HG02938 (cell line): Measurements from ENCODE around the gene NCAPG2.
"Not testable (repeated sequence)": the region's sequence is repeated elsewhere in the genome, so short reads cannot be mapped to it uniquely, and the experiment has no call there.

Experiments used
- ATAC-seq: cut with Tn5 transposase; IDR thresholded peaks from one replicate; pipeline ENCODE4 v1.9.1; 2021; ENCODE audit warnings: mild to moderate bottlenecking, moderate library complexity; ENCODE audit not compliant: unreplicated experiment

The NCAPG2 gene

DNA sequence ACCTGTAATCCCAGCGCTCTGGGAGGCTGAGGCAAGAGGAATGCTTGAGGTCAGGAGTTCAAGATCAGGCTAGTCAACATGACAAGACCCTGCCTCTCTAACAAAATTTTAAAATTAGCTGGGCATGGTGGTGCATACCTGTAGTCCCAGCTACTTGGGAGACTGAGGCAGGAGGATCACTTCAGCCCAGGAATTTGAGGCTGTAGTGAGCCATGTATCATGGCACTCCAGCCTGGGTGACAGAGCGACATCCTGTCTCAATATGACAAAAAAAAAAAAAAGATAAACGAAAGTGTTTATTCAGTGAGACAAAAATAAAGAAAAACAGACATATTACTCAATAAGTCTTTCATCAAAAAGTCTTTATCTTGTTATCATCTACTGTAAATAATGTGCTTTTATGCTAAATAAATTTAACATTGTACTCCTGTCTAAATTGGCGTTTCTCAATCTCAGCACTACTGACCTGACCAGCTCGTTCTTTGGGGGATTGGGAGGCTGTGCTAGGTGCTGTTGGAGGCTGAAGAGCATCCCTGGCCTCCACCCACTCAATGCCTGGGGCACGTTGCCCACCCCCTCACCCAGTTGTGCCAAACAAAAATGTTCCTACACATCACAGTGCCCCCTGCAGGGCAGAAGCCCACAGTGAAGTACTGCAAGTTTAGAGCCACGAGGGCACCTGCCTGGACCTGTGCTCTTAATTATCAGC is 57.7 kb downstream of the NCAPG2 start:
- ATAC-seq: no peak

DNA sequence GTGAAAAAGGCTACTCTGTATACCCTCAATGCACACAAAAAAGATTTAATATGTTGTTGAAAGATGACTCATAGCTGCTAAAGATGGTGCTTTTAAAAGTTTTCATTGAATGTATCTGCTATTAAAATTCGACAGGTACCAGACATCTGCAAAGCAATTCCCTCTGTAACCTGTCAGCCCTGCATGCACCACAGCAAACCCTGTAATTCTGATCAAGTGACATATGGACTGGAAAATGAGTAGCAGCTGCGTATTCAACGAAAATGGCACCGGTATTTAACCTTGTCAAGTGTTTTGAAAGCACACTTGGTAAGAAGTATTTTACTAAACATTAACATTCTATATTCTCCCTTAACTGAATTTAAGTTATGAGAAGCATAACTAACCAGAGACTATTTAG is 58.8 kb downstream of the NCAPG2 start:
- no peak for ATAC-seq

DNA sequence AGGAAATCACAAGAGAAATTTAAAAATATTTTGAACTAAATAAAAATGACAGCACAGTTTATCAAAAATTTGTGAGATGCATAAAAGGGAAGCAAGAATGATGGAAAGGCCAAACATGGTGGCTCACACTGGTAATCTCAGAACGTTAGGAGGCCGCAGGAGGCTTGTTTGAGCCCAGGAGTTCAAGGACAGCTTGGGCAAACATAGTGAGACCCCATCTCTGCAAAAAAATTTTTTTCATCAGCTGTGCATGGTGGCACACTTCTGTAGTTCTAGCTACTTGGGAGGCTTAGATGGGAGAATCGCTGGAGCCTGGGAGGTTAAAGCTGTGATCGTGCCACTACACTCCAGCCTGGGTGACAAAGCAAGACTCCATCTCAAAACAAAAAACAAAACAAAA is 62.5 kb downstream of the NCAPG2 start:
- no peak for ATAC-seq

DNA sequence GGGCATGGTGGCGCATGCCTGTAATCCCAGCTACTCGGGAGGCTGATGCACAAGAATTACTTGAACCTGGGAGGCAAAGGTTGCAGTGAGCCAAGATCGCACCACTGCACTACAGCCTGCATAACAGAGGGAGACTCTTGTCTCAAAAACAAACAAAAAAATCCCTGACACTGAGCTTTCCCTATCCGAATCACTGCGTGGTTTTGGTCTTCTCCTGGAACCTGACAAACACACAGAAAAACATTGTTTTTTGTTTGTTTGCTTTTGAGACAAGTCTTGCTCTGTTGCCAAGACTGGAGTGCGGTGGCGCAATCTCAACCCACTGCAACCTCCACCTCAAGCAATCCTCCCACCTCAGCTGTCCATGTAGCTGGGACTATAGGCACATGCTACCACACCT is 66.6 kb downstream of the NCAPG2 start:
- ATAC-seq: no peak

DNA sequence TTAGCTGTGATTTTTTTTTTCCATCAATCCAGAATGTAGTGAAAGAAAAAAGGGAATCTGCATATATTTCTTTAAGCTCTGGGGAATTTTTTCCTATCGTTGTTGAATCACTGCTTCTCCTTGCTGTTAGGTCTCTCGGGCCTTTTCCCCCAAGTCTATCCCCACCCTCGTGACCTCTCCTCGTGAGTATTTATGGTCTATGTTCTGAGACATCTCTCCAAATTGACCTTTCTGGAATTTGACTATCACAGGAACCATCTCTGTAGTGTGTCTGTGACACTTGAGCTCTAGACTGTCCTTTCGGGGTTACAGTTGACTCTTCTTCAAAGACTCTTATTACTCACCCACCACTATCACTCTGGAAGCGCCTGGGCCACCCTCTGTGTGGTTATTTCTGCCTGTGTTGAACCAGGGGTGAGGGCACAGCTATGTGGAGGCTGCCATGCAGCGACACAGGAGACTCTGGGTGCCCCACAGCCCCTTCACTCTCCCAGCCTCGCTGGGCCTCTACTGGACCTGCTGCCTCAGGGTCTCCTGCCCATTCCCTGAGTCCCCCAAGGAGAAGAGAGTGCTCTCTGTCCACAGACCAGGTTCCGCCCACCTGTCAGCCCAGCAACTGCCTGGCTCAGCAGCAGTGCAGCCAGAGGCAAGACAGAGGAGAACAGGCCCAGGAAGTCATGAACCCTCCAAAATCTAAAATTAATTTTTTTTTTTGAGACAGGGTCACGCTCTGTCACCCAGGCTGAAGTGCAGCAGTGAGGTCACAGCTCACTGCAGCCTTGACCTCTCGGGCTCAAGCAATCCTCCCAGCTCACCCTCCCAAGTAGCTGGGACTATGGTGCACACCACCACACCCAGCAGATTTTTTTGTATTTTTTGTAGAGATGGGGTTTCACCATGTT is 71.3 kb downstream of the NCAPG2 start:
- peak; percentile 48 for ATAC-seq

DNA sequence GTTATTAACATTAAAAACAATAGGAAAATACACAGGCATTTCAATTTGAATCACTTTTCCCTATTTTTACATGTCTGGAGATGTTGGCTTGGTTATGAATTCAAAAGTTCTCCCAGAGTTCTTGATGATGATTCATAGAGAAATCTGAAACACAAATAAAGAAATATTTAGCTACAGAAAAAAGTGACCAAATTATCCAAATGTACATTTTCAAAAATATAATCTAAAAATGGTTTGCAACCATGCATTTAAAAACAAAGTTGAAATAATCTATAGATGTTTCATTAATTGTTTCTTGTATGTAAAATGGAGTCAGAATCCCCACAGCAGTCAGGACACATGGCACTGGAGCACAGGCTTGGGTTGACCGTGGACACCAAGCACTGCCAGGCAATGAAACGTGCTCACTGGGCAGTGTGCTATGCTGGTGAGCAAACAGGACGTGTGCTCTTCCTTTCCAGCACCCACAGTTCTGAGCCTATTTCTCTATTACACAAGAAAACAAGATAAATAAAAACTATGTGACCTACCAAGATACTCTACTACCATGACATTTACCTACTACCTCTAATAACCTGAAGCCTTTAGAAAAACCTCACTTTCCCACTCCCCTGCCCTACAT is 72.9 kb downstream of the NCAPG2 start:
- no peak for ATAC-seq

DNA sequence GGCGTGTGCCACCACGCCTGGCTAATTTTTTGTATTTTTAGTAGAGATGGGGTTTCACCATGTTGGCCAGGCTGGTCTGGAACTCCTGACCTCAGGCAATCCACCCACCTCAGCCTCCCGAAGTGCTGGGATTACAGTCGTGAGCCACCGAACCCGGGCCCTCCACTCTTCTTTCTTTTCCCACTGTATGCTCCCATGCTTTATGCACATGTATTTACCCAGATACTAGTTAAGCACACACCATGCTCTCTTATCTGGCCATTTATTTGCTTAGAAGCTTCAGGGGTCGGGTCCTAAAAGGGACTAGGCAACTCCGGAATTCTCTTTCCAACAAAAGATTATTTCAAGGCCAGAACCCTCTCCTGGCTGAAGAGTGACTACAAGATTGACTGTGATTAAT is 78.3 kb downstream of the NCAPG2 start:
- not testable (repeated sequence) for ATAC-seq

DNA sequence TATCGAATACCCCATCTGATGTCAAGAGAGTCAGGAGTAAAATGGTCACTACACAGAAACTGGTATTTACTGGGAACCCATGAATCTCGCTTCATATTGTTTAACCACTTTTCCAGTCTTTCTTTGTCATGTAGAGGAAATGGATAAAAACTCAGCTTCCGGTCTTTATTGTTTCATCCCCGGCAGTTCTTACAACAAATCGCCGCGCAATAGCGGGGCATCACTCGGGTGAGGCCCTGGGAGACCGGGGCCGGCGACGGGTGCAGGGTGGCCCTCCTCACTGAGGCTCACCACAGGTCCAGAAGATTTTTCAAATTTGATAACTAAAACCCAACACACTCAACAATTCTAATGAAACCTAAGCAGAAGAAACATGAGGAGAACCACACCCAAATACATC is 81.4 kb downstream of the NCAPG2 start:
- no peak for ATAC-seq

DNA sequence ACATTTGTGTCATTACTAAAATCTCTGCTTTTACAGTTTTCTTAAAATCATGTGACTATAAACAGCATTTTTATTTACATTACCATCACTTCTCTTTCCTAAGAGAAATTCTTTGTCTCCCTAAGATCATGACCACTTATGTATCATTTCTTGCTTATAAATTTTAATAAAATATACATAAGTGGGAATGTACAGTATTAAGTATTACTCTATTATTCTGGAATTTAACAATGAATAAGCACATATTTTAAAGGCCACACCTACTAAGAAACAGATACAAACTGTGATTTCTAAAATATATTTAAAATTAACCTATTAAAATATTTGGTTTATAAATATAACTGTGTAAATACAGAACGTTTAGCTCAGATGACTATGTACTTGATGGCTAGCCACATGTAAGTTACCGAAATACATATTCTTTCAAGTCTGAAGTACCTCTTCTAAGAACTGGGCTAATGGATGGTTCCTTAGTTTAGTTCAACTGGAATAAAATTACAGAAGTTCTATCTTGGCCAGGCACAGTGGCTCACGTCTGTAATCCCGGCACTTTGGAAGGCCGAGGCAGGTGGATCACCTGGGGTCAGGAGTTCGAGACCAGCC is 83.7 kb downstream of the NCAPG2 start:
- no peak for ATAC-seq

DNA sequence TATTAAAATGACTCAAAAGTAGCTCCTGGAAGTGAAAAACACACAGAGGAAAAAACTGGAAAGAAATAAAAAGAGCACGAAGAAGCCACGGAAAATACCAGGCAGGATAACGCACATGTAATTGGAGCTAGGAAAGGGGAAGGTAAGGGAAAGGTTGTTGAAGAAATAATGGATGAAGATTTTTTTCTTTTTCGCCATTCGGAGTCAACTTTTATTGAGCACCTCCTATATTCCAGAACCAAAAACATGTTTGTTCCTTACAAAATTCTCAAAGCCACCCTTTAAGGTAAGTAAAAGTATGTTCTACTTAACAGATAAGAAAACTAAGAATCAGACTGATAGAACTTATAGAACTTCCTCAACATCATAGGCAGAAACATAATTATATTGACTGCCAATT is 84.2 kb downstream of the NCAPG2 start:
- no peak for ATAC-seq

DNA sequence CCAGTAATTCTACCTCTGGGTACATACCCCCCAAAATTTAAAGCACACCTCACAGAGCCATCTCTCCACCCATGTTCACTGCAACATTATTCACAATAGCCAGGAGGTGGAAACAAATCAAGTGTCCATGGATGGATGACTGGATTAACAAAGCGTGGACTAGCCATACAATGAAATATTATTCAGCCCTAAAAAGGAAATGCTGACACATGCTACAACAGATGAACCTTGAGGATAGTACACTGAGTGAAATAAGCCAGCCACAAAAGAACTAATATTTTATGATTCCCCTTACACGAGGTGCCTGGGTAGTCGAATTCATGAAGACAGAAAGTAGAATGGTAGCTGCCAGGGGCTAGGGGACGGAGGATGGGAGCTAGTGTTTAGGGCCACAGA is 85.9 kb downstream of the NCAPG2 start:
- no peak for ATAC-seq

DNA sequence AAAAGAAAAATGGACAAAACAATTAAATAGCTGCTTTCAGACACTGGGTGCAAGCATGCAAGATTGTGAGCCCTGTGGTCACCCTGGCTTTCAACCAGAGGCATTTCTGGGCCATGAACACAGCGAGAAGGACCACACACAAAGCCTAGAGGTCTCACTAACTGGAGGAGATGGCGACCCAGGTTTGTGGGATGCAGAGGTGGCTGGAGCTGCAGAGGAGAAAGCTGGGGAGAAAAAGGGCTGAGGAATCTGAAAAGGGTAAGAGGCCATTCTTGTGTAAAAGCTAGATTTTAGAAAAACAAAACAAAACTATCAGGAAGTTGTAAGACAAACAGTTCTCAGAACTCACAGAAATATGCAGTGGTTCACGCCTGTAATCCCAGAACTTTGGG is 86.9 kb downstream of the NCAPG2 start:
- no peak for ATAC-seq

DNA sequence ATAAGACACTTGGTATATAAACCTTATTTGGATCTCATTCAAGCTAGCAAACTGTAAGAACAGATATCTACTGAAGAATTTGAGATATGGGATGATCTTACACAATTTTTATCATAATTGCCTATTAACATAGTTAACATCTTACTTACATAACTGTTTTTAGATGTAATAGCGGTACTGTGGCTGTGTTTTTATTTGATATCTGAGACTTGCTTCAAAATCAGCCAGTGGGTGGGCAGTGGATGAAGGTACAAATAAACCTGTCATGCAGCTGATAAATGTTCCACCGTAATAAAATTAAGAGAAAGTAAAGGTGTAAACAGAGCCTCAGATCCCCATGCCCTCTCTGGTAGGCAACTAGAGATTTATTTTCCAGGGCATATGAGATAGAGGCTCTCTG is 88.6 kb downstream of the NCAPG2 start:
- no peak for ATAC-seq

DNA sequence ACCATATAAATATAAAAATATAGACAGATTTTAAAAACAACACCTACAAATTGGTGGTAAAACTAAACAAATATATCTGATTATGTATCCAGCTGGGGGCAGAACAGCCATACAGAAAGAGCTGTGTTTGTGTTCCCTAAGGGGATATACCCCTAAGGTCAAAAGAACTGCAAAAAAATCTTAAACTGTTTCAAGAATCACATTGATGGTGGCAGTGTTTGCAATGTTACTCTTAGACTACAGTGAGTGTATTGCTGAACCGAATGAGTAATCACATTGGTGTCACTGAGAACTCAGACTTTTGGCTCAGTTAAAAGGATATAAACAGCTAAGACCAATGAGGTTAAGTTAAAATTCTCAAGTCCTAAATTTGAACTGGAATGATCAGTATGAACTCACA is 89.9 kb downstream of the NCAPG2 start:
- ATAC-seq: no peak

DNA sequence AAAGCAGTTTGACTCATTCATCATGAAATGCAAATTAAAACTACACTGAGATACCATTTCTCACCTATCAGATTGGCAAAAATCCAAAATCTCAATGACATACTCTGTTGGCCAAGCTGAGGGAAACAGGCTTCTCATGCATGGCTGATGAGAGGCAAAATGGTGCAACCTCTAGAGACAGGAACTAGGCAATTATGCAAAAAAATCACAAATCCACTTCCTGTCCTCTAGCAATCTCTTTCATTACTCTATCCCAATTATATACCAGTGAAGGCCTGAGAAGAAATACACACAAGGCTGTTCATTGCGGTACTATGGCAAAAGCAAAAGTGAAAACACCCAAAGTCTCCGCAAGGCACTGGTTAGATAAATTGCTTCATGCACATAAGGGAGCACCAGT is 91.1 kb downstream of the NCAPG2 start:
- peak; percentile 92 for ATAC-seq

DNA sequence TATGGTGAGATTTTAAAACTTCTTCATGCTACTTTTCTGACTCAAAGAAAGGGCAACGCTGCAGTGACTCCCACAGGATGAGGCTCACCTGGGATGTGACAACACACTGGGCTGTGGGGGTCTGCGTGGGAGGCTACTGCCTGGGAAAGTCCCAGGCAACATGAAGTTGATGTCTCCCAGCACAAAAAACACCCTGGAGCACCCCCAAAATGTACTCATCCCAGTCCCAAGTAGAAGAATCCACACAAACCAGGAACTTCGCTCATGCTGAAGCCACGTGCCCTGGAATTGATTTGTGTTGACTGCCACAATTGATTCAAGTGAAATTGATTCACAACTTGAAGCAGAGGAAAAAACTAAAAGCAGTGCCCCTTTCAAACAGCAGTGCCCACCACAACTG is 92.1 kb downstream of the NCAPG2 start:
- ATAC-seq: no peak

DNA sequence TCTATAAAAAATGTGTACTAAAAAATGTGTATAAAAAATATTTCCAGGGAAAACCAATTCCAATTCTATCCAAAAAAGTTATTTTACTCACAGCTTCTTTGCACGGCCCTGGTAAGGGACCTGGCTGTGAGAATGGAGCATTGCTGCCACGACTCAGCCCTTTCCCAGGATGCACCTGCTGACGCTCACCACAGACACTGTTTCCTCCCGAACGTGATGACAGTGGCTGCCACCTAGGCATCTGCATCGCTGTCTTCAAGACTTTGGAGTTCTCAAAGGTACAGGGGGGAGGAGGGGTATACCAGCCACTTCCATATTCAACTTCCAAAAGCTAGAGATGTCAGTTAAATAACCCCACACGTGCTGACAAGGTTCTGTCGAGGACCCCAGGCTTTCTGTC is 93.1 kb downstream of the NCAPG2 start:
- no peak for ATAC-seq

DNA sequence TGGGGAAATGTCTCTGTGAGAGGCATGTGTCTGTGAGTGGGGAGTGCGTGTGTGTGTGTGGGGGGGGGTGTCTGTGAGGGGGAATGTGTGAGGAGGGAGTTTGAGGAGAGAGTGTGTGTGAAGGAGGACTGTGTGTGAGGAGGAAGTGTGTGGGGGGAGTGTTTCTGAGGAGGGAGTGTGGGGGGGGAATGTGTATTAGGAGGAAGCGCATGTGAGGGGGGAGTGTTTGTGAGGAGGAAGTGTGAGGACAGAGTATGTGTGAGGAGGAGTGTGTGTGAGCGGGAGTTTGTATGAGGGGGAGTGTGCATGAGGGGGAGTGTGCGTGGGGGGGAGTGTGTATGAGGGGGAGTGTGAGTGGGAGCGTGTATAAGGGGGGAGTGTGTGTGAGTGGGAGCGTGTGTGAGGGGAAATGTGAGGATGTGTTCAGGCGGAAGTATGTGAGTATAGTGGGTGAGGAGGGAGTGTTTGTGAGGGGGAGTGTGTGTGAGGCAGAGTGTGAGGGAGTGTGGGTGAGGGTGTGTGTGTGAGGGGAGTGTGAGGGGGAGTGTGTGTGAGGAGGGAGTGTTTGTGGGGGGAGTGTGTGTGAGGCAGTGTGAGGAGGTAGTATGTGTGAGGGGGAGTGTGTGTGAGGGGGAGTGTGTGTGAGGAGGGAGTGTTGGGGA is 95.2 kb downstream of the NCAPG2 start:
- ATAC-seq: no peak

DNA sequence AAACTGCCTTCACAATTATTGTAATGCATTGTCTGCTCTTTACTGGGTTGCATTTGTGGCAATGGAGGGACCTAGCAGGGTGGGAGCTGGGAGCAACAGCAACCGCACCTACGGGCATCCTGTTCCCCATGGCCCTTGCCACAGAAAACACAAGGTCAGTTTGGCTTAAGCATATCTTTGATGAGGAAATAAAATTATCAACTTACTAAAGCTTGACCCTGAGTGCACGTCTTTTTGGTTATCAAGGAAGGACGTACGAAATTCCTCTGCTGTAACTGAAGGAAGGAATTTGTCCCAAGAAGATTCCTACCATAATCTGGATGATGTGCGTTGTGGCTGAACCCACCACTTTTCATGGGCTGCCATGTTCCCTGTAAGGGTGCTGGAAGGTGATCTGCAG is 97.0 kb downstream of the NCAPG2 start:
- no peak for ATAC-seq

DNA sequence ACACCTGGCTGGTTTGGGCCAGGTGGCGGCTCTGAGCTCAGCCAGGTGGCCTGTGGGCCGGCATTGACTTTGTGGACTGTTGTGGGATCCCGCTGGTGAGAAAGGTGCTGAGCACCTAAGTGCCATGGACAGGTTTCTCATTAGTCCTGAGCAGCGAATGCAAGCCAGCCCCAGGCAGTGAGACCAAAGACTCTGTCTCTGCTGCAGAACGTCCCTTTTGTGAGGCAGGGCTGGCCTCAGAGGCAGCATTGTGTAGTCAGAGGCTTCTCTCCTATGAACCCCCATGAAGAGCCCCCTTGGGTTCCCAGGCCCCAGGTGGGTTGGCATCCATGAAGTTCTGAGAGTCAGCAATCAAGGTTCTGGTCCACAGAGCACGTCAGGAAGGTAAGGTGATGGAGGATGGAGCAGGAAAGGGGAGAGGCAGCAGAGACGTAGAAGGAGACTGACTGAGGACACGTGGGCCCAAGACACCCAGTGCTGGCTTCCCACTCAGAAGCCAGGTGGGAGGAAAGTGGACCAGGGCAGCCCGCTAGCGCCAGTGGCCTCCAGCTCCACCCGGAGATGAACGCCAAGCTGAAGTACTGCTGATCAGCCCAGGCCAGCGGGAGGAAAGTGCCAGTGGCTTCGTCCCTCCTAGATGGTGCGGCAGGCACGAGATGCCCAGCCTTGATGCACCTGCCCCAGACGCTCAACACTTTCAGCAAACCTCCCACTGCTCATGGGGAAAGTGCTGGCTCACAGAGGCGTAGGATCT is 97.8 kb downstream of the NCAPG2 start:
- ATAC-seq: no peak
